ENCODE measurements around the gene STARD8.

DNA sequence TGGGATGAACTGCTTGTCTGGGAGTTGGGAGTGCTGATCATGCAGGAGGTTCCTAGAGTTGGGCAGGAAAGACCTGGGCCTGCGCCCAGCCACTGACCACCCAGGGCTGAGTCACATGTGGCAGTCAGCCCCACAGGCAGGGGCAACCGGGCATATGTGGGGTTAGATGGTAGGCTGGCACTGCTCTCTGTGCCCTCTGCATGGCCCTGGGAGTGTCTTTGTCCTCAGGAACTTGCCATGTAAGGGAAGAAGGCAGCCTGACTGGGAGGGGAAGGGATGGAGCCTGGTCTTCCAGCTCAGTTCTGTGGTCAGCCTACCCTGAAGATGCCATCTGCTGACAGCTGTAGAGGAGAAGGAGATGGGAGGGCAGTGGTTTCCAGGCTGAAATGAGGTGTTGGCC lies 111.2 kb downstream of the STARD8 start:
- TF ChIP-seq, protein P1, sequence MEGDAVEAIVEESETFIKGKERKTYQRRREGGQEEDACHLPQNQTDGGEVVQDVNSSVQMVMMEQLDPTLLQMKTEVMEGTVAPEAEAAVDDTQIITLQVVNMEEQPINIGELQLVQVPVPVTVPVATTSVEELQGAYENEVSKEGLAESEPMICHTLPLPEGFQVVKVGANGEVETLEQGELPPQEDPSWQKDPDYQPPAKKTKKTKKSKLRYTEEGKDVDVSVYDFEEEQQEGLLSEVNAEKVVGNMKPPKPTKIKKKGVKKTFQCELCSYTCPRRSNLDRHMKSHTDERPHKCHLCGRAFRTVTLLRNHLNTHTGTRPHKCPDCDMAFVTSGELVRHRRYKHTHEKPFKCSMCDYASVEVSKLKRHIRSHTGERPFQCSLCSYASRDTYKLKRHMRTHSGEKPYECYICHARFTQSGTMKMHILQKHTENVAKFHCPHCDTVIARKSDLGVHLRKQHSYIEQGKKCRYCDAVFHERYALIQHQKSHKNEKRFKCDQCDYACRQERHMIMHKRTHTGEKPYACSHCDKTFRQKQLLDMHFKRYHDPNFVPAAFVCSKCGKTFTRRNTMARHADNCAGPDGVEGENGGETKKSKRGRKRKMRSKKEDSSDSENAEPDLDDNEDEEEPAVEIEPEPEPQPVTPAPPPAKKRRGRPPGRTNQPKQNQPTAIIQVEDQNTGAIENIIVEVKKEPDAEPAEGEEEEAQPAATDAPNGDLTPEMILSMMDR (IDR thresholded peaks at IDR 0.05), result no peak
- TF ChIP-seq EZH2 (IDR thresholded peaks at IDR 0.05; ENCODE audit: borderline replicate concordance, insufficient read depth, low read depth, low read length, poor library complexity, severe bottlenecking), result no peak

All from B cell (primary cell).